Femur (tissue), 1 donor: Measurements from ENCODE around the gene PWWP2B.
A peak's percentile ranks its signal among the peaks of the same experiment; 100 is the strongest.

Experiments
- DNase-seq: peaks from one replicate; pipeline ENCODE4 v3.0.0-alpha.2; 2017

The PWWP2B gene

GRCh38 chr10:132420469-132420980 is 23.5 kb downstream of the PWWP2B start:
- no peak for DNase-seq

- DNase-seq: peak; percentile 88
Observed at GRCh38 chr10:132420981-132421846, 24.2 kb downstream of the PWWP2B start.

GRCh38 chr10:132421847-132422751 is 25.1 kb downstream of the PWWP2B start:
- peak; percentile 73 for DNase-seq

- DNase-seq: peak; percentile 44
Observed at GRCh38 chr10:132422903-132423825, 26.2 kb downstream of the PWWP2B start.

GRCh38 chr10:132423966-132424861 is 27.2 kb downstream of the PWWP2B start:
- no peak for DNase-seq

GRCh38 chr10:132425029-132425756 is 28.2 kb downstream of the PWWP2B start:
- no peak for DNase-seq

GRCh38 chr10:132425757-132426155 is 28.8 kb downstream of the PWWP2B start:
- DNase-seq: no peak

GRCh38 chr10:132427006-132427771 is 30.2 kb downstream of the PWWP2B start:
- DNase-seq: no peak

- DNase-seq: no peak
Observed at GRCh38 chr10:132427939-132428367, 31.0 kb downstream of the PWWP2B start.

GRCh38 chr10:132428486-132428995 is 31.5 kb downstream of the PWWP2B start:
- DNase-seq: no peak

- no peak for DNase-seq
Observed at GRCh38 chr10:132429281-132430230, 32.6 kb downstream of the PWWP2B start.

GRCh38 chr10:132430231-132430743 is 33.3 kb downstream of the PWWP2B start:
- no peak for DNase-seq

GRCh38 chr10:132430861-132431271 is 33.9 kb downstream of the PWWP2B start:
- DNase-seq: no peak

GRCh38 chr10:132431537-132432175 is 34.7 kb downstream of the PWWP2B start:
- DNase-seq: no peak

GRCh38 chr10:132432176-132432540 is 35.2 kb downstream of the PWWP2B start:
- no peak for DNase-seq

- no peak for DNase-seq
Observed at GRCh38 chr10:132433671-132434340, 36.8 kb downstream of the PWWP2B start.
